Memory B cell (primary cell): ENCODE results near the gene ANK3.

Source experiments
- ATAC-seq: fragments of 150-1000 bp; cut with Tn5 transposase; 2 replicates; pipeline ENCODE4 v1.10.0; 2021; ENCODE audit warnings: low read depth, mild to moderate bottlenecking, moderate library complexity
- DNase-seq, 2 donors: peaks; one replicate each; pipeline ENCODE4 v3.0.0; 2022; ENCODE audit warnings: low spot score in 2 of 2
- H3K27ac Mint-ChIP-seq: one replicate; pipeline ENCODE4 v1.8.0; 2022; ENCODE audit warnings: mild to moderate bottlenecking, moderate library complexity, mixed read lengths
- H3K27me3 Mint-ChIP-seq: one replicate; pipeline ENCODE4 v1.8.0; 2022; ENCODE audit warnings: mixed read lengths
- H3K36me3 Mint-ChIP-seq: one replicate; pipeline ENCODE4 v1.8.0; 2022; ENCODE audit warnings: mild to moderate bottlenecking, mixed read lengths
- H3K4me1 Mint-ChIP-seq: one replicate; pipeline ENCODE4 v1.8.0; 2022; ENCODE audit warnings: mixed read lengths
- H3K4me3 Mint-ChIP-seq: one replicate; pipeline ENCODE4 v1.8.0; 2022; ENCODE audit warnings: mild to moderate bottlenecking, moderate library complexity, mixed read lengths
- H3K9me3 Mint-ChIP-seq: one replicate; pipeline ENCODE4 v1.8.0; 2022; ENCODE audit warnings: mixed read lengths

ANK3 gene

DNA sequence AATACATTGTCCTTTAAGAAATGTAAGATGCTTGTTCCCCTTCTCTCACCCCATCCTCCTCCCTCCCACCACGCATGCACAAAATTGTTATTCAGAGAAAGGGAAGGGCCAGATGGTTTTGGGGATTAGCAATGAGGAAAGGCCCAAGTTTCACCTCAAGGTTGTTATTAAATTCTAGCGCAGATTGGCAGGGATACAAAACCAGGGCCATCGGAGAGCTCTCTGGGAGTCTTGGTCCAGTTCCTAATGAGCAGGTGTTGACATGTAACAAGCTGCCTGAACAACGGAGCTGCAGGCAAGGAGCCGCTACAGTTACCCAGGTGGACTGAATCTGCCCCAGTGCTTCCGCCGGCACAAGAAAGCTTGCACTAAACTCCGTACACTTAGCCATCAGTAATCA, 9.7 kb upstream of the ANK3 start:
- H3K4me1 Mint-ChIP-seq: peaks cover 10% of the 10 kb centered on the region
- no peak for DNase-seq
- no peak for ATAC-seq
- H3K27me3 Mint-ChIP-seq: no peaks in the 10 kb centered on the region
- H3K4me3 Mint-ChIP-seq: no peak overlapping the region
- H3K27ac Mint-ChIP-seq: no peak overlapping the region
- H3K9me3 Mint-ChIP-seq: no peaks in the 10 kb centered on the region
- H3K36me3 Mint-ChIP-seq: no peaks in the 10 kb centered on the region

DNA sequence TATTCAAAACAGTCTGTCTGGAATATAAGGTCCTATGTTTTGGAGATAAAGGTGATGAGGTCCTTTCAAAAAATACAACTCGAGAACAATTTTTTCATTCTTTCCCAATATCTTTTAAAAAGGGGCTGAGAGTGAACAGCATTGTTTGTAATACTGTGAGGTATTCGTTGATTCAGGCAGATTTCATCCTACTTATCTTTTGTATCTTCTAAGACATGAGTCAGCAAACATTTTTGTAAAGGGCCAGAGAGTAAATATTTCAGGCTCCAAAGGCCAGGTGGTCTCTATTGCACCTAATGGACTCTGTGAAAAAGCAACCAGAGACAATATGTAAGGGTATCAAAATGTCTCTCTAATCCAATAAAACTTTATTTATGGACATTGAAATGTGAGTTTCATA, 8.1 kb upstream of the ANK3 start:
- H3K4me1 Mint-ChIP-seq: peaks cover 12% of the 10 kb centered on the region

DNA sequence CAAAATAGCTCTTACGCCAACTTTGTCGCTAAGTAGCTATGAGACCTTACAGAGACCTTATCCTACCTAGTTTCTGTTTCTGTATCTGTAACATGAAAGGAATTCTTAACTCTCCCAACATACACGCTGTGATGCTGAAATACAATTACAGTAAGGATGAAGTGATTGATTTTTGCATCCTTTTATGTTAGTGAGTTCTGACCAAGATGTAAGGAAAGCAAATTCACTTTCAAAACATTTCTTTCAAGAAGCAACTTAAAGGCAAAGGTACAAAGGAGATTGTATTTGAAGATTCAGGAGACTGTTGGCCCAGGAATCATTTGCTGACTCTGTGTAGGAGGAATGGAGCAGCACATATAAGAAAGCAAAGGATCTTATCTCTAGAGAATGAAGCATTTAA, 7.1 kb upstream of the ANK3 start:
- no peak overlapping the region for H3K4me3 Mint-ChIP-seq
- H3K9me3 Mint-ChIP-seq: no peaks in the 10 kb centered on the region
- no peak for DNase-seq
- peaks cover 12% of the 10 kb centered on the region for H3K4me1 Mint-ChIP-seq
- H3K27me3 Mint-ChIP-seq: no peaks in the 10 kb centered on the region
- peaks cover 2% of the 10 kb centered on the region for H3K36me3 Mint-ChIP-seq
- ATAC-seq: no peak
- H3K27ac Mint-ChIP-seq: no peak overlapping the region

More for the DNA sequence above, 8.1 kb upstream of the ANK3 start:
- DNase-seq (no peak), ATAC-seq (no peak)
- peaks cover 2% of the 10 kb centered on the region for H3K36me3 Mint-ChIP-seq
- H3K27ac Mint-ChIP-seq: no peak overlapping the region
- H3K9me3 Mint-ChIP-seq: no peaks in the 10 kb centered on the region
- no peak overlapping the region for H3K4me3 Mint-ChIP-seq
- no peaks in the 10 kb centered on the region for H3K27me3 Mint-ChIP-seq

DNA sequence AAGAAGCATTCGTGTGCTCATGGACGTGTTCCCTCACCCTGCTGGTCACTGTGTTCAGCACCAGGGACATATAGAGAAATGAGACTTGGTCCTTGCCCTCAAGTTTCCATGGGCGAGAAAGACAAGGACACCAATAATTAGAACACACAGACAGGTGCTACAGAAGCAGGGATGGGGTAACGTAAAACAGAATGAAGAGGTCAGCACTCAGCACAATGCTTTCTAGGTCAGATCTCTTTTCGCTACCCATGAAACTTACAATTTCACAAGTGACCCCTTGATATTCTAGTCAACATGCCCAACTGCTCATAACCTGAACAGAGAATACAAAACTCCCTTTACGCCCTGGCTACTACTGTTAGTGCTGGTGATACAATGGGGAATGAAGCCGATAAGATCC, 6.0 kb upstream of the ANK3 start:
- no peak for DNase-seq
- Mint-ChIP-seq H3K27ac (no peak overlapping the region), H3K4me1 (peaks cover 12% of the 10 kb centered on the region), H3K9me3 (no peaks in the 10 kb centered on the region), H3K4me3 (no peak overlapping the region), H3K36me3 (peaks cover 2% of the 10 kb centered on the region), H3K27me3 (no peaks in the 10 kb centered on the region)
- ATAC-seq: no peak

DNA sequence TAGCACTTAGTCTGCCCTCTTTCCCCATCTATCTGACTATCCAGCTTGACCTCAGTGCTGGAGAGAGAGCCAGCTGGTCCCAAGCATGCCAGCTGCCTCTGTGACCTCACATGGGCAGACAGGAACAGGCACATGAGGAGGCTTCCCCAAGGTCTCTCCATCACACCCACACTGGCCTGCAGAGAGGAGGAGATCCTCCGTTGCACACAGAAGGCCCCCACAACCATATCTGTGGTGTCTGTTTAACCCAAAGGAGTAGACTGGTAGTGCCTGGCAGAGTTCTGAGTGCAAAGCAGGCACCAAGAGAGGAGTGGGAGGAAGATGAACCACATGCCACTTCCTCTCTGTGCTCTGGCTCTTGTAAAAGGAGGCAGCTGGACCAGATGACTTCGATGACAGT, 4.8 kb upstream of the ANK3 start:
- Mint-ChIP-seq H3K9me3 (no peaks in the 10 kb centered on the region), H3K27ac (no peak overlapping the region), H3K4me1 (peaks cover 12% of the 10 kb centered on the region), H3K36me3 (peaks cover 2% of the 10 kb centered on the region), H3K27me3 (no peaks in the 10 kb centered on the region), H3K4me3 (no peak overlapping the region)
- ATAC-seq (peak; percentile 49), DNase-seq (no peak)

DNA sequence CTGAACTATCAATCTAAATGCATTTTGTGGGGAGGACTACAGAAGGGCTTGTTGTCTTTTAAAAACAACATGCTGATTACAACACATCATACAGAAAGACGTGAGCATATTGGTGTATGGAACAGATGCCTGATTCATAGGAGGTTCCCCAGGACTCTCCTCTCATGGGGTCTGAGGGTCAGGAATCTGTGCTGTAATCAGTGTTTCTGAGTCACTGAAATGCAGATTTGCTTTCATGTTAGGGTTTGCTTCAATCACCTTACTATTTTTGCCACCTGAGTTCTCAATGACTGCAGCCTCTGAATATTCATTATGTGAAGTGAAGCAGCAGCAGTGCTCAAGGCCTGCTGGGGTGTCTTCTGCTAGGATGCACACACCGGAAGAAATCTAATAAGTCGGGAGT, 550 bp upstream of the ANK3 start:
- H3K27ac Mint-ChIP-seq: no peak overlapping the region
- no peaks in the 10 kb centered on the region for H3K27me3 Mint-ChIP-seq
- DNase-seq: no peak
- peaks cover 2% of the 10 kb centered on the region for H3K36me3 Mint-ChIP-seq
- ATAC-seq: no peak
- peaks cover 12% of the 10 kb centered on the region for H3K4me1 Mint-ChIP-seq
- no peaks in the 10 kb centered on the region for H3K9me3 Mint-ChIP-seq
- no peak overlapping the region for H3K4me3 Mint-ChIP-seq

DNA sequence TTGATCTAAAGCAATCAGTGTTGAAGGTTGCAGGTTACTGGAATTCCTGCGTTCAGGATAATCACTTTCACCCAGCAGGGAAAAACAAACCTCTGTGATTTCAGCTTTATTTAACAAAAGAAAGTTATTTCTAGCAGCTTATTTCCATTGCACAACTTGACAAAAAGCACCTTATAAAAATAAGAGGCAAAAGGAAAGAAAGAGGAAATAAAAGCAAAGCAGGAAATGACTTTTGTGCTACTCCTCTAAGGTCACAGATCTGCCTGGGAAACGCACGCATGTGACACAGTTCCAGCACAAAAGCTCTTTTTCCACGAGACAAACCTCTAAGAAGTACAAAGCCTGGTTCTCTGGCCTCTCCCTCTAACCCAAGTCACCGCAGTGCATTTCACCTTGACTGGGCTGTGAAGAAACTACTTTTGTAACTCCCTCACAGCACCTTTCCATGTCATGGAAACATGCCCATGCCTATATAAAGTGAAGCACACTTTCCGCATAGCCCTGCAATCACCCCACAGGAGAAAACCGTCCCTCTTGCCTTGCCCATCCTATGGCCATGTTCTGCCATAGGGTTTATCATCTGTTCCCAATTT, 870 bp downstream of the ANK3 start:
- Mint-ChIP-seq H3K27me3 (no peaks in the 10 kb centered on the region), H3K4me1 (peaks cover 12% of the 10 kb centered on the region), H3K27ac (peak overlapping the region; percentile 8), H3K36me3 (peaks cover 2% of the 10 kb centered on the region), H3K9me3 (no peaks in the 10 kb centered on the region), H3K4me3 (no peak overlapping the region)
- ATAC-seq (peak; percentile 53), DNase-seq (no peak)

DNA sequence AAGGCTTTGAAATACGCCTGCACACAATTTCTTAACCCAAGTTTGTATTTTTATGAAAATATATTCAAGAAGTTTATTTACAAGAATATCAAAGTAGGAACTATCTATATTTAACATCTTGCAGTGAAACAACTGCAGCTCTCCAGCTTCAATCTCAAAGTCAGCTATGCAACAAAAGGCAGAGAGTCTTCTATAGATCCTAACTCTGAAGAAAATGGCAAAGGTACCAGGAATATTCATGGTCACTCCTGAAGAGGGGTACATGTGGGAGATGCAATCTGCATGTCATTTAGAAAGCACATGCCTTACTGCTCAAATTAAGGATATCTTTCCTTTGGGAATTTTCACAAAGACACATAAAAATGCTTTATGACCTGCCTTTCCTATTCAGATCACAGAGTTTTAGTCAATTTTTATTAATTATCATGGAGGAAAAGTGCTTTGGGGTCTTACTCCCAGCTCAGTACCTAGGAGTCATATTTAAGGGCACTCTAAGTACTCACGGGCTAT, 1.5 kb downstream of the ANK3 start:
- H3K4me1 Mint-ChIP-seq: peaks cover 15% of the 10 kb centered on the region
- H3K9me3 Mint-ChIP-seq: no peaks in the 10 kb centered on the region
- no peak overlapping the region for H3K4me3 Mint-ChIP-seq
- H3K27me3 Mint-ChIP-seq: no peaks in the 10 kb centered on the region
- ATAC-seq: no peak
- no peak for DNase-seq
- H3K36me3 Mint-ChIP-seq: peaks cover 2% of the 10 kb centered on the region
- H3K27ac Mint-ChIP-seq: peak overlapping the region; percentile 8

DNA sequence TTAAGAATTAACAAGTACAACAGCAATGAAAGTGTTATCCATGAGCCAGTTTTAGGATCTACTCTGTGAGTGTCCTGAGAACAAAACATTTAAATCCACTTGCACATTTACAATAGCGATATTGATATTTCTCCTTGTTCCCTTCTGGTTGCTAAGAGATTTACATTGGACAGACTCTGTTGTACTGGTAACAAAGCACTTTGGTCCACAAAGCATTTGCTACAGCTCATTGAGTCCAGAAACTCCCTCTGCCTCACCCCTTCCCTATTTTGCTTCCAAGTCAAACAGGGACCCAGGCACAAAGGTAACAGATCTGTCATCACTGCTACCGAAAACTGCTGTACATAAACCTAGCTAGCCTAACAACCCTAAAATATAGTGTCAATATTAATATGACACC, 2.1 kb downstream of the ANK3 start:
- H3K9me3 Mint-ChIP-seq: no peaks in the 10 kb centered on the region
- DNase-seq (no peak), ATAC-seq (no peak)
- peaks cover 17% of the 10 kb centered on the region for H3K4me1 Mint-ChIP-seq
- peaks cover 2% of the 10 kb centered on the region for H3K36me3 Mint-ChIP-seq
- H3K27me3 Mint-ChIP-seq: no peaks in the 10 kb centered on the region
- no peak overlapping the region for H3K27ac Mint-ChIP-seq
- no peak overlapping the region for H3K4me3 Mint-ChIP-seq

DNA sequence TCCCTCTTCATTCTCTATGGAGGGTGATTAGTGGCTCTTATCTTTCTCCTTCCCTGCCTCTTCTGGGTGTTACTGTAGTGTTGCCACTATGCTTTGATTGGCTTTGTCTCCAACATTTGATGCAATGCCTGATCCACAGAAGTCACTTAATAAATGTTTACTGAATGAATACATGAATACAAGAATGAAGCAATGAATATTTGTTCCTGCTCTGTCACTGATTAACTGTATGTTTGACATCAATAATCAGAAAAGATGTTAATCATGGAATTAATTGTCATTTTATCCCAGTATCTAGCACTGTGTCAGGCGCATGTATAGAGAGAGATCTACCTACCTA, 4.3 kb downstream of the ANK3 start:
- DNase-seq (no peak), ATAC-seq (no peak)
- H3K4me3 Mint-ChIP-seq: no peak overlapping the region
- H3K27me3 Mint-ChIP-seq: no peaks in the 10 kb centered on the region
- peaks cover 2% of the 10 kb centered on the region for H3K36me3 Mint-ChIP-seq
- no peaks in the 10 kb centered on the region for H3K9me3 Mint-ChIP-seq
- peaks cover 21% of the 10 kb centered on the region for H3K4me1 Mint-ChIP-seq
- no peak overlapping the region for H3K27ac Mint-ChIP-seq

DNA sequence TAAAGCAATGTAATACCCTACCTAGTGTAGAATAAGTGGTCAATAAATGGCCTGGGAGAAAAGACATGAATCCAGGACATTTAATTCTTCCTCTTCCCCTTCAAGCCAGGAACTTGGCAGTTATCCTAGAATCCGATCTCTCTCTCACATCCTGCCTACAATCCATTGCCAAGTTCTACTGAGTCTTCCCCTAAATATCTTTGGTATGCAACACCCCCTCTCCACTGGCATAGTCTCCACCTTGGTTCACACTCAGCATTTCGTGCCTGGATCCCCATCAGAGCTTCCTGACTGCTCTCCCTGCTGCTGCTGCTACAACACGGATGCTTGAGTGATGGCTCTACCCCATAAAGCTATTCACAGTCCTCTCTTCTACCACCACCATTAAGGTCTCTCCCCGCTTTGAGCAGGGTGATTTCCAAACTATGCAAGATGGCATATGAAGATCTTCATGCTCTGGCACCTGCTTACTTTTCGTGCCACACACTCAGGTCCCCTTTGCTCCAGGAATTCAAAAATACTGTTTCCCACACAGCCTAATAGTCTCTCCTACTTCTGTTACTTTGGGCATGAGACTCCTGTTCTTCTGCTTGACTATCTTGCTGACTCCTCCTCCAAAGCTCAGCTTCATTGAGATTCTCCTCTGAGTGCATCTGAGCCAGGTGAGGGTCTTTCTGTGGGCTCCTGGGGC, 4.8 kb downstream of the ANK3 start:
- Mint-ChIP-seq H3K36me3 (peaks cover 2% of the 10 kb centered on the region), H3K4me1 (peaks cover 21% of the 10 kb centered on the region), H3K27me3 (no peaks in the 10 kb centered on the region), H3K4me3 (no peak overlapping the region), H3K27ac (no peak overlapping the region), H3K9me3 (no peaks in the 10 kb centered on the region)
- ATAC-seq (no peak), DNase-seq (no peak)

DNA sequence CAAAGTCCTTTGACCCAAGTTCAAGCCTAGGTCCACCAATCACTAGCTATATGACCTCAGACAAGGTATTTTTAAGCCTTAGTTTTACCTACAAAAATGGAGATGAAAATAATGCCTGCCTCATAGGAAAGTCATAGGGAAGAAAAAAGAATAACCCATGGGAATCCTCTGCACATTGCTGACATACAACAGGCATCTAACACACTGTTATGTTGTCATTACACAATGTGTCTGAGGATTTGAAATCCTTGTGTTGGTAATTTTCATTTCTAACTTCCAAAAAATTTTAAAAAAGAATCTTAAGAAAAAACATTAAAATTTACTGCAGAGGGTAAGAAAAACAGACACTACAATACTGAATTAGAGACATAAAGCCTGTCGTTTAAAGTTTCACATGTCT, 5.7 kb downstream of the ANK3 start:
- Mint-ChIP-seq H3K27me3 (no peaks in the 10 kb centered on the region), H3K36me3 (peaks cover 2% of the 10 kb centered on the region), H3K4me1 (peaks cover 18% of the 10 kb centered on the region), H3K9me3 (no peaks in the 10 kb centered on the region), H3K4me3 (no peak overlapping the region), H3K27ac (no peak overlapping the region)
- ATAC-seq (no peak), DNase-seq (no peak)

DNA sequence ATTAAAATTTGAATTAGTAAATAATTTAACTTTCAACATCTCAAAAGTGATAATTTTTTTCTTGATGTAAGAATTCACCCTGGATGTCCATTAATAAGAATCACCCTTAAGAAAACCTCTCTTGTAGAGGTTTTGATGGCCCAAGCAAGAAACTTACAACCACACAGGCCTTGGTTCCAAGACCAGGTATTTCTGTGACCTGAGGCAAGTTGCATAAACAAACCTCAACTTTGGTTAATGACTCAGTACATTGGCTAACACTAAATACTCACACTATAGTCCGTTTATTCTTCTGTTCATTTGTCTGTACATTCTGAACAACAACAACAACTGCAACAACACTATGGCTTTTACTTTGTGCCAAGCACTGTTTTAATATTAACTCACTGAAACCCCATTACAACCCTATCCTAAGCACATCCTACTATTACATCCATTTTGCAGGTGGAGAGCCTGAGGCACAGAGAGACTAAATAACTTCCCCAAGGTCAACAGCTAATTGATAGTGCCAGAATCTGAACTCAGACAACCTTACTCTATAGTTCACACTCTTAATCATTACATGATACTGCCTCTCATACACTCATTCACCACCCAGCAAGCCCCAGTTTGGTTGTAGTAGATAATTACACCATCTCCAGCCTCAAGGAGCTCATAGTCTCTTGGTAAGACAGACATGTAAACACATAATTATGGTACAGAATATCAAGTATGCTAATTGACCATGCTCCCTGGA, 6.6 kb downstream of the ANK3 start:
- ATAC-seq: no peak
- Mint-ChIP-seq H3K27ac (no peak overlapping the region), H3K36me3 (peaks cover 2% of the 10 kb centered on the region)

DNA sequence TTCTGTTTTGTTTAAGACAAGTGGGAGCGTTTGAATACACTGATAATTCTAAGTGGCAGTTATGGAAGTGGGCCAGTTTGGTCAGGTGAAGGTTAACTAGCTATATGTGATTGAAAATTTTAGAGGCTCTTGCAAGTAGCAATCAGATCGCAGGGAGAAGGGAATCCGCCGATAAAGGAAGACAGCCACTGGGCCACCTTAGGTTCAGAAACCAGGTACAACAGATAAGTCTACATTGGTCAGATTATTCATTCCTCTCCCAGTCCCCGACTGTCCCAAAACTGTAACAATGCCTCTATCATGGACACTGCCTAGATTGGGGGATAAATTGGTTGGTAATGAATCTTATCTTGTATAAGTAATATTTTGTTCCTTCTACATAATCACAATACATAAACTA, 8.9 kb downstream of the ANK3 start:
- no peak for DNase-seq
- H3K27ac Mint-ChIP-seq: no peak overlapping the region

More for the DNA sequence above, 6.6 kb downstream of the ANK3 start:
- H3K9me3 Mint-ChIP-seq: no peaks in the 10 kb centered on the region
- H3K27me3 Mint-ChIP-seq: no peaks in the 10 kb centered on the region
- DNase-seq: no peak
- no peak overlapping the region for H3K4me3 Mint-ChIP-seq
- peaks cover 15% of the 10 kb centered on the region for H3K4me1 Mint-ChIP-seq

More for the DNA sequence above, 8.9 kb downstream of the ANK3 start:
- Mint-ChIP-seq H3K4me1 (peaks cover 19% of the 10 kb centered on the region), H3K4me3 (no peak overlapping the region), H3K27me3 (no peaks in the 10 kb centered on the region), H3K36me3 (peaks cover 2% of the 10 kb centered on the region), H3K9me3 (no peaks in the 10 kb centered on the region)
- no peak for ATAC-seq
